Endothelial cell of umbilical vein (primary cell): ENCODE results near the gene COA7.

Experiments used
- POLR2A ChIP-seq: IDR thresholded peaks from 2 replicates; pipeline ENCODE4 v1.6.1; 2012; ENCODE audit warnings: low read depth, mild to moderate bottlenecking, control low read depth, low read length
- POLR2AphosphoS5 ChIP-seq: IDR thresholded peaks from 2 replicates; pipeline ENCODE4 v1.6.1; 2012; ENCODE audit warnings: low read depth, mild to moderate bottlenecking, control low read depth, low read length, moderate library complexity; ENCODE audit not compliant: insufficient read depth

GRCh38 chr1:52702886-52703787 lies 5.0 kb upstream of the COA7 start:
- TF ChIP-seq POLR2A (peak; percentile 54), POLR2AphosphoS5 (peak; percentile 24)
